Measurements from ENCODE around the gene HSPA5.
A peak's percentile ranks its signal among the peaks of the same experiment; 100 is the strongest.
"Not testable (repeated sequence)": the region's sequence is repeated elsewhere in the genome, so short reads cannot be mapped to it uniquely, and the experiment has no call there.

The HSPA5 gene

GRCh38 chr9:125241000-125241862 lies at the start of gene HSPA5:
Gene HSPA5, minus strand, starts transcription at chr9:125241343. Its CDS starts 217 bp downstream, at chr9:125241126.
- H3K4me1 ChIP-seq (ENCODE audit: insufficient read depth, low read length), result peaks cover 3% of the 10 kb centered on the region; the same call in 1 of the 2 replicates
- peak within 1 kb of the TSS; percentile 100 for H3K9ac ChIP-seq (ENCODE audit: low read depth, low read length)
- H3K36me3 ChIP-seq (ENCODE audit: insufficient read depth, low read depth, low read length), result peaks cover 42% of the 10 kb centered on the region
- peak within 1 kb of the TSS; percentile 100 for H3K27ac ChIP-seq (ENCODE audit: low read length)
- H3K9me3 ChIP-seq (ENCODE audit: insufficient read depth, low read depth, low read length), result no peaks in the 10 kb centered on the region
- peak within 1 kb of the TSS; percentile 100 for H3K4me3 ChIP-seq (ENCODE audit: low read length)
- no peaks in the 10 kb centered on the region for H3K27me3 ChIP-seq (ENCODE audit: insufficient read depth, low read length)

GRCh38 chr9:125286935-125287433 lies 45.8 kb upstream of the HSPA5 start:
- H3K4me1 ChIP-seq (ENCODE audit: insufficient read depth, low read length); H3K9ac ChIP-seq (ENCODE audit: low read depth, low read length); H3K4me3 ChIP-seq (ENCODE audit: low read length); H3K36me3 ChIP-seq (ENCODE audit: insufficient read depth, low read depth, low read length); H3K27ac ChIP-seq (ENCODE audit: low read length); H3K27me3 ChIP-seq (ENCODE audit: insufficient read depth, low read length); H3K9me3 ChIP-seq (ENCODE audit: insufficient read depth, low read depth, low read length): not testable (repeated sequence)

DNA sequence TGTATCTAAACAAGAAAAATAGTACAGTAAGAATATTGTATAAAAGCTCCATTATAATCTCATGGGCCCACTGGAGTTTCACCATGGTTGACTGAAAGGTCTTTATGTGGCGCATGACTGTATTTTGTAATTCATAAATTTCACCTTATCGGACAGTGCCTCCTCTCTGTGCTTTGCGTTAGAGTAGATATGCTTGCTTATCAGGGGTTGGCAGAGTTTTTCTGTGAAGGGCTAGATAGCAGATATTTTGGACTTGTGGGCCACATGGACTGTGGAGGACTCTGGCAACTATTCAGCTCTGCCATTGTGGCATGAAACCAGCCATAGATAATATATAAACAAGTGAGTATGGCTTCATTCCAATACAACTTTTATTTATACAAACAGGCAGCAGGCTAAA lies 43.7 kb upstream of the HSPA5 start:
- H3K27ac ChIP-seq (ENCODE audit: low read length), result no peak overlapping the region
- no peaks in the 10 kb centered on the region for H3K4me1 ChIP-seq (ENCODE audit: insufficient read depth, low read length)
- no peaks in the 10 kb centered on the region for H3K27me3 ChIP-seq (ENCODE audit: insufficient read depth, low read length)
- H3K9ac ChIP-seq (ENCODE audit: low read depth, low read length), result no peak overlapping the region
- H3K9me3 ChIP-seq (ENCODE audit: insufficient read depth, low read depth, low read length), result no peaks in the 10 kb centered on the region
- no peak overlapping the region for H3K4me3 ChIP-seq (ENCODE audit: low read length)
- no peaks in the 10 kb centered on the region for H3K36me3 ChIP-seq (ENCODE audit: insufficient read depth, low read depth, low read length)

GRCh38 chr9:125280945-125281344 lies 39.8 kb upstream of the HSPA5 start:
- Histone ChIP-seq H3K4me1 (ENCODE audit: insufficient read depth, low read length) (no peaks in the 10 kb centered on the region), H3K36me3 (ENCODE audit: insufficient read depth, low read depth, low read length) (no peaks in the 10 kb centered on the region), H3K27me3 (ENCODE audit: insufficient read depth, low read length) (no peaks in the 10 kb centered on the region), H3K4me3 (ENCODE audit: low read length) (no peak overlapping the region), H3K27ac (ENCODE audit: low read length) (no peak overlapping the region), H3K9me3 (ENCODE audit: insufficient read depth, low read depth, low read length) (no peaks in the 10 kb centered on the region), H3K9ac (ENCODE audit: low read depth, low read length) (no peak overlapping the region)

DNA sequence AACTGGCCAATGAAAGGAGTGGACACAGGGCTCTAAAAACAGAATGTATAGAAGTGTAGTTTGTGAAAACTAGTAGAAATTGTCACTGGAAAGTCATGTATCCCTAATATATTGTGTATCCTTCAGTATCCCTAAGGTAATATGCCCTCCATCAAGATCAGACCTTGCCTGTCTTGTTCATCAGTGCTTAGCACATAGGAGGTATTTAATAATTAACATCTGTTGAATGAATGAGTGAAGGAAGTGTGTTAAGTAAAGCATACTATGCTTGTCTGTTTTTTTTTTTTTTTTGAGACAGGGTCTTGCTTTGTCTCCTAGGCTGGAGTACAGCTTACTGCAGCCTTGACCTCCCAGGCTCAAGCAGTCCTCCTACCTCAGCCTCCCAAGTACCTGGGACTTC lies 36.3 kb upstream of the HSPA5 start:
- no peak overlapping the region for H3K9ac ChIP-seq (ENCODE audit: low read depth, low read length)
- H3K9me3 ChIP-seq (ENCODE audit: insufficient read depth, low read depth, low read length), result no peaks in the 10 kb centered on the region
- no peak overlapping the region for H3K27ac ChIP-seq (ENCODE audit: low read length)
- H3K27me3 ChIP-seq (ENCODE audit: insufficient read depth, low read length), result no peaks in the 10 kb centered on the region
- H3K4me1 ChIP-seq (ENCODE audit: insufficient read depth, low read length), result peaks cover 7% of the 10 kb centered on the region
- no peak overlapping the region for H3K4me3 ChIP-seq (ENCODE audit: low read length)
- no peaks in the 10 kb centered on the region for H3K36me3 ChIP-seq (ENCODE audit: insufficient read depth, low read depth, low read length)

- no peaks in the 10 kb centered on the region for H3K27me3 ChIP-seq (ENCODE audit: insufficient read depth, low read length)
- H3K36me3 ChIP-seq (ENCODE audit: insufficient read depth, low read depth, low read length), result no peaks in the 10 kb centered on the region
- H3K9ac ChIP-seq (ENCODE audit: low read depth, low read length), result no peak overlapping the region
- H3K9me3 ChIP-seq (ENCODE audit: insufficient read depth, low read depth, low read length), result no peaks in the 10 kb centered on the region
- no peak overlapping the region for H3K4me3 ChIP-seq (ENCODE audit: low read length)
- H3K4me1 ChIP-seq (ENCODE audit: insufficient read depth, low read length), result peaks cover 7% of the 10 kb centered on the region
- no peak overlapping the region for H3K27ac ChIP-seq (ENCODE audit: low read length)
Measured at GRCh38 chr9:125276771-125277170, 35.6 kb upstream of the HSPA5 start.

GRCh38 chr9:125272697-125273096 lies 31.6 kb upstream of the HSPA5 start:
- H3K4me1 ChIP-seq (ENCODE audit: insufficient read depth, low read length), result peaks cover 10% of the 10 kb centered on the region
- H3K9me3 ChIP-seq (ENCODE audit: insufficient read depth, low read depth, low read length), result no peaks in the 10 kb centered on the region
- no peaks in the 10 kb centered on the region for H3K27me3 ChIP-seq (ENCODE audit: insufficient read depth, low read length)
- H3K9ac ChIP-seq (ENCODE audit: low read depth, low read length), result no peak overlapping the region
- H3K27ac ChIP-seq (ENCODE audit: low read length), result no peak overlapping the region
- H3K36me3 ChIP-seq (ENCODE audit: insufficient read depth, low read depth, low read length), result no peaks in the 10 kb centered on the region
- no peak overlapping the region for H3K4me3 ChIP-seq (ENCODE audit: low read length)

- Histone ChIP-seq H3K27ac (ENCODE audit: low read length) (no peak overlapping the region), H3K9me3 (ENCODE audit: insufficient read depth, low read depth, low read length) (no peaks in the 10 kb centered on the region), H3K9ac (ENCODE audit: low read depth, low read length) (no peak overlapping the region), H3K4me3 (ENCODE audit: low read length) (no peak overlapping the region), H3K27me3 (ENCODE audit: insufficient read depth, low read length) (no peaks in the 10 kb centered on the region), H3K4me1 (ENCODE audit: insufficient read depth, low read length) (peaks cover 10% of the 10 kb centered on the region), H3K36me3 (ENCODE audit: insufficient read depth, low read depth, low read length) (no peaks in the 10 kb centered on the region)
Measured at GRCh38 chr9:125271081-125271480, 29.9 kb upstream of the HSPA5 start.

GRCh38 chr9:125269014-125269397 lies 27.9 kb upstream of the HSPA5 start:
- Histone ChIP-seq H3K36me3 (ENCODE audit: insufficient read depth, low read depth, low read length) (peaks cover 5% of the 10 kb centered on the region; the same call in 1 of the 2 replicates), H3K4me3 (ENCODE audit: low read length) (no peak overlapping the region), H3K4me1 (ENCODE audit: insufficient read depth, low read length) (peaks cover 10% of the 10 kb centered on the region), H3K27ac (ENCODE audit: low read length) (no peak overlapping the region), H3K9ac (ENCODE audit: low read depth, low read length) (no peak overlapping the region), H3K27me3 (ENCODE audit: insufficient read depth, low read length) (no peaks in the 10 kb centered on the region), H3K9me3 (ENCODE audit: insufficient read depth, low read depth, low read length) (no peaks in the 10 kb centered on the region)

GRCh38 chr9:125268394-125269013 lies 27.4 kb upstream of the HSPA5 start:
- Histone ChIP-seq H3K9me3 (ENCODE audit: insufficient read depth, low read depth, low read length) (no peaks in the 10 kb centered on the region), H3K36me3 (ENCODE audit: insufficient read depth, low read depth, low read length) (peaks cover 5% of the 10 kb centered on the region; the same call in 1 of the 2 replicates), H3K27ac (ENCODE audit: low read length) (no peak overlapping the region), H3K9ac (ENCODE audit: low read depth, low read length) (no peak overlapping the region), H3K4me3 (ENCODE audit: low read length) (no peak overlapping the region), H3K4me1 (ENCODE audit: insufficient read depth, low read length) (peaks cover 10% of the 10 kb centered on the region), H3K27me3 (ENCODE audit: insufficient read depth, low read length) (no peaks in the 10 kb centered on the region)

GRCh38 chr9:125264068-125264467 lies 22.9 kb upstream of the HSPA5 start:
- H3K36me3 ChIP-seq (ENCODE audit: insufficient read depth, low read depth, low read length); H3K4me1 ChIP-seq (ENCODE audit: insufficient read depth, low read length); H3K27me3 ChIP-seq (ENCODE audit: insufficient read depth, low read length): not testable (repeated sequence)

More at GRCh38 chr9:125264068-125264467, 22.9 kb upstream of the HSPA5 start:
- not testable (repeated sequence) for H3K9me3 ChIP-seq (ENCODE audit: insufficient read depth, low read depth, low read length); H3K27ac ChIP-seq (ENCODE audit: low read length); H3K9ac ChIP-seq (ENCODE audit: low read depth, low read length); H3K4me3 ChIP-seq (ENCODE audit: low read length)
